GM19455 (cell line): ENCODE data around the gene PRR15L.

ENCODE experiments used
- ATAC-seq: cut with Tn5 transposase; IDR thresholded peaks from one replicate; pipeline ENCODE4 v1.9.1; 2021; ENCODE audit not compliant: unreplicated experiment

Gene PRR15L

DNA sequence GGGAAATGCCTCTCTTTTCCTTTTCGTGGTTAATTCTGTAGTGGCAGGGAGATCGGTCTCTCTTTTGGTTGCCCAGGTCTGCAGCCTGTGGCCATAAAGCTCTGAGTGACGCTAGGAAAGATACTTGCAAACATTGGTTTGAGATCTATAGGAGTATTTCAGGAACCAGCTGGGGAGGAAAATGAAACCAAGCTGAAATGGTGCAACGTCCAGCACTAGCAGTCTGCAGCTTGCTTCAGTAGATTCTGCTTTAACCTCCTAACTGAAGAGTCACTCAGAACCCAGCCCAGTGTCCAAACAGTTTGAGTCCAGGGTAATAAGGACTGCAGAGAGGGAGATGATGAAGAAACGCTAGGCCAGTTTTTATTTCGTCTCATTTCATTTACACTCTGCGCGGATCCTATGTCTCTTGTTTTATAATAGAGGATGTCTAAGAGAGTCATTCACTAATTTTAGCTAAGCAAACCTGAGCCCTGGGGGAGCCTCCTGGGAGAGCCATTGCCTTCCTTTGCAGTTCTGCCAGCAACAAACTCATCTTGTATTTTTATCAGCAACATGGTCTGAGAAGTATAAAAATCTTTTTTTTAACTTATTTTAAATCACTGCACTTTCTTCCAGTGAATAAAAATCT lies 49.6 kb downstream of the PRR15L start:
- no peak for ATAC-seq

DNA sequence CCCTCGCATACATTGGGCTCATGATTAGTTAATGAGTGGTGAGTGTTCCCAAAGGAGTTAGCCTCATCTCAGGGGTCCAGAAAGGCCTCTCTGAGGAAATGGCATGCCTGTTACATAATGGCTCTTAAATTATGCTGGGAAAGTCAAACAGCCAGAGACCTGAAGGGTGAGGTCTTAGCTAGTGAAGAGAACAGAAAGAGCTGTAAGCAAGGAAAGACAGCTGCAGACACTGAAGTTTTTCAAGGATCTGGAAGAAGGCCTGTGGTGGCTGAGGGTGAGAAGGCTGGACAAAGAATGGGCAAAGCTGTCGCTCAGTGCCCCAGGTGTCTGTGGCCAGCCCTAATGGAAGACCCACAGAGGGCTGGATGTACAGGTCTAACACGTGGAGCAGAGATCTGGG lies 51.2 kb downstream of the PRR15L start:
- ATAC-seq = no peak

DNA sequence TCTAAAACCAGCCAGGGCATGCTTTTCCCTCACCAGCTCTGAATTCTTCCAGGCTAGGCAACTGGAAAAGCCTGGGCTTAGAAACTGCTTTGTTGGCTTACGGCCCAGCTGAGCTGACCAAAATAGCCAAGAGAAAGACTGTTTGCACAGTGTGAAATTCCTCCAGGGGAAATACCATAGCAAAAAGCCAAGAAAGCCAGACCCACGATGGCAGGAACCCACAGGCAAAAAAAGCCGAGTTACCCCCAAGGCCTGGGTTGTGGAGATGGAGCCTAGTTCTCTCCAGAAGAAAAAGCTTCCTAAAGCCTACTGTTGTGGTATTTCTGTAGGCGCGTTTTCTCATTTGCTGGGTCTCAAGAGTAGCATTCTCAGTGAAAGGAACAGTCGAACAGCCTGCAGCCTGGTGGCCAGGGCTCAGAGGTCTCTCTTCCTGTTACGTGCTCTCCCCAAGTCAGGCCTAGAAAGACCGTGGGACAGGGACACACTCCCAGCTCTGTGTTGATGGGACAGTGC lies 52.4 kb downstream of the PRR15L start:
- ATAC-seq = no peak

DNA sequence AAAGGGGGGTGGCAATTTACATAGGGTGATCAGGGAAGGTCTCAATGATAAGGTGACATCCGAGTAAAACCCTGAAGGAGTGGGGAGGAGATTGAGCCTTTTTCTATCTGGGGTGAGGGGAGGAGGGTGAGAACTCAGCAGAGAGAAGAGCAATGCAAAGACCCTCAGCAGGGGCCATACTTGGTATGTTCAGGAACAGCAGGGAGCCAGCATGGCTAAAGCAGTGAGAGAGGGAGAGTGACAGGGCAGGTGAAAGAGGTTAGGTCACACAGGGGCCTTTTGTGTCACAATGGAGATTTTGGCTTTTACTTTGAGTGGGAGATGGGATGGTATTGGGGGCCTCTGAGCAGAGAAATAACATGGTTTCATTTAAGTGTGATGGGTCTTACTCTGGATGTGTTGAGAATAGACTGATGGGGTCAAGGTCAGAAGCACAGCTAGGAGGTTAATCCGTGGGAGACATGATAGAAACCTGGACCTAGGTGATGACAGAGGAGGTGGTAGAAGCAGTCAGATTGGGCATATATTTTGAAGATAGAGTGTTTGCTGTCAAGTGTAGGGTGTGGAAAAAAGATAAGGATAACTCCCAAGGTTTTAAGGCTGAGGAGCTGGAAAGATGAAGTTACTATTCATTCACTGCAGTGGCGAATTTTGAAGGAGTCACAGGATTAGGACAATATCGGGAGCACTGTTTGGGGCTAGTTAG lies 55.5 kb downstream of the PRR15L start:
- ATAC-seq = no peak
